LNCaP clone FGC (cell line): ENCODE measurements around the gene SART1.
"Not testable (repeated sequence)": the region's sequence is repeated elsewhere in the genome, so short reads cannot be mapped to it uniquely, and the experiment has no call there.

Experiments
- DNase-seq: peaks from one replicate; pipeline ENCODE4 v3.0.0-alpha.2; 2011; ENCODE audit warnings: low read depth
- H3K4me3 ChIP-seq: 2 replicates; pipeline ENCODE4 v1.5.1; 2011; ENCODE audit warnings: mild to moderate bottlenecking, low read depth, low read length, control low read depth
- CTCF ChIP-seq: IDR thresholded peaks from 2 replicates; pipeline ENCODE4 v1.5.1; 2012; ENCODE audit warnings: mild to moderate bottlenecking; ENCODE audit not compliant: control insufficient read depth, insufficient read depth; ENCODE audit errors: extremely low read depth

The SART1 gene

GRCh38 chr11:66017321-66017720 lies 55.8 kb downstream of the SART1 start:
- no peak for DNase-seq

GRCh38 chr11:66020212-66020611 lies 58.7 kb downstream of the SART1 start:
- DNase-seq, result no peak
- no peak for TF ChIP-seq CTCF
- no peak overlapping the region for H3K4me3 ChIP-seq

More at GRCh38 chr11:66017321-66017720, 55.8 kb downstream of the SART1 start:
- H3K4me3 ChIP-seq, result no peak overlapping the region
- no peak for TF ChIP-seq CTCF

- DNase-seq, result no peak
- no peak for TF ChIP-seq CTCF
- H3K4me3 ChIP-seq, result no peak overlapping the region
Measured at GRCh38 chr11:66020618-66021357, 59.3 kb downstream of the SART1 start.

- no peak for DNase-seq
- no peak overlapping the region for H3K4me3 ChIP-seq
- TF ChIP-seq CTCF, result peak; percentile 89
Measured at GRCh38 chr11:66022401-66023185, 61.1 kb downstream of the SART1 start.

GRCh38 chr11:66023186-66023440 lies 61.6 kb downstream of the SART1 start:
- not testable (repeated sequence) for DNase-seq, H3K4me3 ChIP-seq

GRCh38 chr11:66026017-66026529 lies 64.5 kb downstream of the SART1 start, which contains the start of gene CATSPER1:
Gene CATSPER1 (minus strand): TSS chr11:66026479. CDS start chr11:66026379, 100 bp downstream.
- DNase-seq, result no peak
- TF ChIP-seq CTCF, result no peak
- H3K4me3 ChIP-seq, result no peak within 1 kb of the TSS
